SU-DHL-6 (cell line): ENCODE data around the gene AMBP.

Source experiments
- H2AFZ ChIP-seq: fragments of 200-600 bp; sonication (generic); 2 replicates; pipeline ENCODE4 v1.6.1; 2014; ENCODE audit warnings: low read depth, mild to moderate bottlenecking, moderate library complexity, mixed read lengths, antibody characterized with exemption, low read length; ENCODE audit not compliant: severe bottlenecking
- H3F3A ChIP-seq: fragments of 200-600 bp; shearing (Covaris generic); 2 replicates; pipeline ENCODE4 v1.6.0; 2016; ENCODE audit warnings: antibody characterized with exemption, mild to moderate bottlenecking; ENCODE audit not compliant: insufficient read depth
- H3K27ac ChIP-seq: fragments of 200-600 bp; sonication (generic); 2 replicates; pipeline ENCODE4 v1.5.1; 2016; ENCODE audit warnings: low read depth, mild to moderate bottlenecking, low read length, moderate library complexity, mixed read lengths
- H3K27me3 ChIP-seq: fragments of 200-600 bp; sonication (generic), shearing (Covaris generic); 2 replicates; pipeline ENCODE4 v1.6.0; 2014; ENCODE audit warnings: mild to moderate bottlenecking, low read length
- H3K36me3 ChIP-seq: fragments of 200-600 bp; sonication (generic); 2 replicates; pipeline ENCODE4 v1.6.1; 2014; ENCODE audit warnings: mild to moderate bottlenecking, low read length, mixed read lengths
- H3K4me2 ChIP-seq: fragments of 300-600, 200-600 bp; shearing (Covaris generic), sonication (generic); 2 replicates; pipeline ENCODE4 v1.6.0; 2014; ENCODE audit warnings: low read length, low read depth, mild to moderate bottlenecking; ENCODE audit not compliant: poor library complexity, severe bottlenecking
- H3K4me3 ChIP-seq: fragments of 200-600 bp; sonication (generic); 2 replicates; pipeline ENCODE4 v1.5.1; 2014; ENCODE audit warnings: antibody characterized with exemption, low read length, mild to moderate bottlenecking, mixed read lengths; ENCODE audit not compliant: insufficient read depth, poor library complexity, severe bottlenecking
- H3K79me2 ChIP-seq: fragments of 200-600 bp; sonication (generic); 2 replicates; pipeline ENCODE4 v1.6.1; 2014; ENCODE audit warnings: mild to moderate bottlenecking, low read length, moderate library complexity; ENCODE audit not compliant: insufficient read depth
- H3K9ac ChIP-seq: fragments of 200-600 bp; sonication (generic); 2 replicates; pipeline ENCODE4 v1.7.0; 2014; ENCODE audit warnings: mild to moderate bottlenecking, low read length
- H3K9me2 ChIP-seq: fragments of 200-600 bp; sonication (generic); replicated peaks from 2 replicates; pipeline ENCODE4 v1.6.1; 2014; ENCODE audit warnings: low read length; ENCODE audit not compliant: insufficient read depth
- H3K9me3 ChIP-seq: fragments of 200-600 bp; sonication (generic); 2 replicates; pipeline ENCODE4 v1.6.1; 2014; ENCODE audit warnings: low read length, mixed read lengths; ENCODE audit not compliant: insufficient read depth
- H4K20me1 ChIP-seq: fragments of 200-600 bp; sonication (generic); 2 replicates; pipeline ENCODE4 v1.6.1; 2014; ENCODE audit warnings: low read depth, mild to moderate bottlenecking, antibody characterized with exemption, low read length, moderate library complexity, mixed read lengths
- EZH2phosphoT487 ChIP-seq: fragments of 200-600 bp; sonication (generic), shearing (Covaris generic); conservative IDR thresholded peaks from 2 replicates; pipeline ENCODE4 v1.6.1; 2018; ENCODE audit warnings: mild to moderate bottlenecking, antibody characterized with exemption, low read length, moderate library complexity, mixed read lengths
- TF ChIP-seq, protein P1 (sequence below): fragments of 200-600 bp; sonication (generic); IDR thresholded peaks from one replicate; pipeline ENCODE4 v1.5.1; 2017; ENCODE audit warnings: antibody characterized with exemption, mild to moderate bottlenecking, low read length, moderate library complexity; ENCODE audit not compliant: insufficient read depth, poor library complexity, severe bottlenecking

The AMBP gene

DNA sequence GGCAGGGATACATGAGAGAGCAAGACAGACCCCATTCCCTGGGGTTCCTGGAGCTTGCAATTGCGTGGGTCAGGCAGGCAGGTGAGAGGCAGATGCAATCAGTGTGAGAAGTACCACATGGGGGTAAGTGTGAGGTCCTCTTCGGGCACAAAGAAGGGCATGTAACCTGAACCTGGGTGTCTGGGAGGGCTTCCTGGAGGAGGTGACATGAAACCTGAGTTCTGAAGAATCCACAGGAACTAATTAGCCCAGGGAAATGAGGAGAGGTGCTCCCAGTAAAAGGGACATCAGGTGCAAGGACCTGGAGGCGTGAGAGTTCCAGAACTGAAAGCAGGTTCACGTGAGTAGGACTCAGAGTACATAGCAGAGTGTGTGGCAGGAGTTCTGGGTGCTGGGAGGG lies 2.5 kb downstream of the AMBP start:
- Histone ChIP-seq H2AFZ (no peak overlapping the region), H3K9me2 (no peaks in the 10 kb centered on the region), H3F3A (no peaks in the 10 kb centered on the region), H4K20me1 (no peaks in the 10 kb centered on the region), H3K9me3 (no peaks in the 10 kb centered on the region; the same call in 1 of the 2 replicates), H3K36me3 (no peaks in the 10 kb centered on the region), H3K9ac (no peak overlapping the region), H3K27ac (no peak overlapping the region), H3K4me2 (no peak overlapping the region), H3K79me2 (no peaks in the 10 kb centered on the region), H3K27me3 (no peaks in the 10 kb centered on the region), H3K4me3 (no peak overlapping the region)
- TF ChIP-seq, protein P1, sequence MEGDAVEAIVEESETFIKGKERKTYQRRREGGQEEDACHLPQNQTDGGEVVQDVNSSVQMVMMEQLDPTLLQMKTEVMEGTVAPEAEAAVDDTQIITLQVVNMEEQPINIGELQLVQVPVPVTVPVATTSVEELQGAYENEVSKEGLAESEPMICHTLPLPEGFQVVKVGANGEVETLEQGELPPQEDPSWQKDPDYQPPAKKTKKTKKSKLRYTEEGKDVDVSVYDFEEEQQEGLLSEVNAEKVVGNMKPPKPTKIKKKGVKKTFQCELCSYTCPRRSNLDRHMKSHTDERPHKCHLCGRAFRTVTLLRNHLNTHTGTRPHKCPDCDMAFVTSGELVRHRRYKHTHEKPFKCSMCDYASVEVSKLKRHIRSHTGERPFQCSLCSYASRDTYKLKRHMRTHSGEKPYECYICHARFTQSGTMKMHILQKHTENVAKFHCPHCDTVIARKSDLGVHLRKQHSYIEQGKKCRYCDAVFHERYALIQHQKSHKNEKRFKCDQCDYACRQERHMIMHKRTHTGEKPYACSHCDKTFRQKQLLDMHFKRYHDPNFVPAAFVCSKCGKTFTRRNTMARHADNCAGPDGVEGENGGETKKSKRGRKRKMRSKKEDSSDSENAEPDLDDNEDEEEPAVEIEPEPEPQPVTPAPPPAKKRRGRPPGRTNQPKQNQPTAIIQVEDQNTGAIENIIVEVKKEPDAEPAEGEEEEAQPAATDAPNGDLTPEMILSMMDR = no peak
- no peak for TF ChIP-seq EZH2phosphoT487

DNA sequence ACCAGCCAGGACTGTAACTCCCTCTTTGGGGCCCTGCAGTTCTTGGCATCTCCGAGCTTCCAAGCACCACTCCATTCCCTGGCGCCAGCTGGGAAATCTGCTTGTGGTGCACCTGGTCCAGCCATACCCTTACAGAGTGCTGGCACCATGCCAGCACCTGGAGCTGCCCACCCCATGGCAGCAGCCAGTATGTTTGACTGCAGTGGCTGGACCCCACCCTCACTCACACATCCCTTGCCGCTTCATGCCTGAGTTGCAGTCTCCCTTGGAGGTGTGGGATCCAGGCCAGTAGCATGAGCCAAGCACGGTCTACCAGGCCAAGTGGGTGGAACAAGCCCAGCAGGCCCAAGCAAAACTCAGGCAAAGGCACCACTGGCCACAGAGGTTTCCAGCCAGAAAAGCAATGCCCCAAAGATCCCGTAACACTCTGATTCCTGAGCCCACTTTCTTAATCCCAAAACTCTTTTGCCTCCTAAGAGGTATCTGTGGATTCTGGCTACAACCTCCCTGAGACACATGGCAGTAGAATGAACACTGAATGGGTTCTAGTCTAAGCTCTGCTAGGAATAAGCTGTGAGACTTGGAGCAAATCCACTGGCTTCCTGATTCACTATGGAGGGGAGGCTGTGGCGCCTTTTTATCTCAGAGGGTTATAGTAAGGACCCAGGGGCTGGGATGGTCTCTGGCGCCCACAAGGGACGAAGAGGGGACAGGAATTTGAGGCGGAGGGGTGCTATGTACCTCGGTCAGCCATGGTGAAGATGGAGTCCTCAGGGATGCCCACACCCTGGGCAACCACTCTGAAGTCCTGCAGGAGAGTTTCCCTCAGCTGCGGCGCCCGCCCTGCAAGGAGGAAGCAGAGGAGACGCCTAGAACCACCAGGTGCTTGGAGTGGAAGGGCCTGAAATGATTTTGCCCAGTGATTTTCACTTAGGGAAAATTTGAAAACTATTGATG lies 5.6 kb downstream of the AMBP start:
- Histone ChIP-seq H2AFZ (no peak overlapping the region), H3K4me3 (no peak overlapping the region), H3K27me3 (no peaks in the 10 kb centered on the region), H3K27ac (no peak overlapping the region), H3K36me3 (no peaks in the 10 kb centered on the region), H4K20me1 (no peaks in the 10 kb centered on the region), H3K9me3 (no peaks in the 10 kb centered on the region; the same call in 1 of the 2 replicates), H3K79me2 (no peaks in the 10 kb centered on the region), H3K4me2 (no peak overlapping the region), H3K9ac (no peak overlapping the region), H3K9me2 (no peaks in the 10 kb centered on the region), H3F3A (no peaks in the 10 kb centered on the region)
- no peak for TF ChIP-seq EZH2phosphoT487
- TF ChIP-seq, protein P1 = no peak

DNA sequence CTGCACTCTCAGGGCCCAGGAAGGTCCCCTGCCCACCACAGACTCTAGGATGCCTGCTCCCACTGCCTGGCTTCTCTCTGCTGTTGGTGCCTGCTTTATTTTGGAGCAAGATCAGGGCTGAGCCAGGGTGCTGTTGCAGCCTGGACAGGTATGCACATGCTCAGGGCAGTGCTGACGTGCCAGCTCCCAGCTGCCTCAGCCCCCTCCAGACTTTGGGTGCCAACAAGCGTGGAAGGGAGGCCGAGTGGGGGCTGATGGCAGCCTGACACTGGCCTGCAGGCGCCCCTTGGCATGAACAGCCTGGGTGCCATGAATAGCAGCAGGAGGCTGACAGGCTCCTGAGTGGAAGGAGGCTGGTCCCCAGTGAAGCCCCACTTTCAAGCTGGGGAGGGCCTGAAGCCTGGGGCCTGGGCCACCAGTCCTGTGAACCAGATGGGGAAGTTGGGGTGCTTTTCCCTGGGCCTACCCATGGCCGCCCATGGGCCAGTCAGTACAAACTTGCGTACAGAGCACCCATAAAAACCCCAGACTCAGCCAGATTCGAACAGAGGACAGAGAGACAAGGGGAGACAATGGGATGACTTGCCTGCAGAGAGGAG lies 6.8 kb downstream of the AMBP start:
- Histone ChIP-seq H3K79me2 (no peaks in the 10 kb centered on the region), H3K27me3 (no peaks in the 10 kb centered on the region), H3K27ac (no peak overlapping the region), H3K4me2 (no peak overlapping the region), H3K9ac (no peak overlapping the region), H3K4me3 (no peak overlapping the region), H2AFZ (no peak overlapping the region), H3K9me3 (no peaks in the 10 kb centered on the region; the same call in 1 of the 2 replicates), H3F3A (no peaks in the 10 kb centered on the region), H3K9me2 (no peaks in the 10 kb centered on the region), H3K36me3 (no peaks in the 10 kb centered on the region), H4K20me1 (no peaks in the 10 kb centered on the region)
- TF ChIP-seq, protein P1 = no peak
- TF ChIP-seq EZH2phosphoT487 = no peak
